ENCODE results near the gene CRYGN. TPM values are rescaled to one million over a fixed set of nuclear protein-coding genes. Genes with fewer than 3 reads are reported as not detected.

CRYGN gene
- total RNA-seq, 1 donor from 2014 or later = 2.5 TPM

GRCh38 chr7:151383638-151384351 is 56.1 kb downstream of the CRYGN start:
- Mint-ChIP-seq H3K9me3 (ENCODE audit: low read depth) (no peaks in the 10 kb centered on the region), H3K4me1 (ENCODE audit: low read depth) (peaks cover 4% of the 10 kb centered on the region), H3K36me3 (ENCODE audit: insufficient read depth) (peaks cover 28% of the 10 kb centered on the region), H3K27ac (no peak overlapping the region), H3K4me3 (ENCODE audit: low read depth) (no peak overlapping the region), H3K27me3 (peaks cover 26% of the 10 kb centered on the region)
- no peak for DNase-seq (ENCODE audit: low spot score, unreplicated experiment)
- TF ChIP-seq CTCF (IDR thresholded peaks at IDR 0.05; ENCODE audit: unreplicated experiment) = no peak

GRCh38 chr7:151382079-151382885 is 57.7 kb downstream of the CRYGN start:
- no peak overlapping the region for H3K27ac Mint-ChIP-seq
- peak overlapping the region; percentile 26 for H3K4me3 Mint-ChIP-seq (ENCODE audit: low read depth)
- TF ChIP-seq CTCF (IDR thresholded peaks at IDR 0.05; ENCODE audit: unreplicated experiment) = no peak
- H3K4me1 Mint-ChIP-seq (ENCODE audit: low read depth) = peaks cover 4% of the 10 kb centered on the region
- no peak for DNase-seq (ENCODE audit: low spot score, unreplicated experiment)
- H3K9me3 Mint-ChIP-seq (ENCODE audit: low read depth) = no peaks in the 10 kb centered on the region
- H3K27me3 Mint-ChIP-seq = peaks cover 26% of the 10 kb centered on the region
- H3K36me3 Mint-ChIP-seq (ENCODE audit: insufficient read depth) = peaks cover 33% of the 10 kb centered on the region

- Mint-ChIP-seq H3K36me3 (ENCODE audit: insufficient read depth) (peaks cover 33% of the 10 kb centered on the region), H3K4me1 (ENCODE audit: low read depth) (peaks cover 4% of the 10 kb centered on the region), H3K9me3 (ENCODE audit: low read depth) (no peaks in the 10 kb centered on the region), H3K4me3 (ENCODE audit: low read depth) (no peak overlapping the region), H3K27ac (no peak overlapping the region), H3K27me3 (peaks cover 26% of the 10 kb centered on the region)
- no peak for TF ChIP-seq CTCF (IDR thresholded peaks at IDR 0.05; ENCODE audit: unreplicated experiment)
- no peak for DNase-seq (ENCODE audit: low spot score, unreplicated experiment)
Measured at GRCh38 chr7:151381348-151382078, 58.4 kb downstream of the CRYGN start.

- Mint-ChIP-seq H3K27ac (no peak overlapping the region), H3K4me3 (ENCODE audit: low read depth) (no peak overlapping the region), H3K36me3 (ENCODE audit: insufficient read depth) (peaks cover 33% of the 10 kb centered on the region), H3K4me1 (ENCODE audit: low read depth) (peaks cover 4% of the 10 kb centered on the region), H3K27me3 (peaks cover 26% of the 10 kb centered on the region), H3K9me3 (ENCODE audit: low read depth) (no peaks in the 10 kb centered on the region)
- TF ChIP-seq CTCF (IDR thresholded peaks at IDR 0.05; ENCODE audit: unreplicated experiment) = no peak
- DNase-seq (ENCODE audit: low spot score, unreplicated experiment) = no peak
Measured at GRCh38 chr7:151381098-151381347, 58.9 kb downstream of the CRYGN start.
